ENCODE measurements around the gene NMT1.

Gene NMT1

GRCh38 chr17:45150911-45151809 is 90.0 kb downstream of the NMT1 start:
- no peak for DNase-seq (ENCODE audit: low read depth in 2 of 2)

- DNase-seq (ENCODE audit: low read depth in 2 of 2): no peak
These were observed 93.9 kb downstream of the NMT1 start for GRCh38 chr17:45155029-45155428.

- DNase-seq (ENCODE audit: low read depth in 2 of 2): no peak
These were observed 94.4 kb downstream of the NMT1 start for GRCh38 chr17:45155483-45155882.

- DNase-seq (ENCODE audit: low read depth in 2 of 2): no peak
These were observed 95.1 kb downstream of the NMT1 start for GRCh38 chr17:45156242-45156641.

All from stimulated activated CD4-positive, alpha-beta T cell treated with anti-CD3 and anti-CD28 coated beads, Interleukin-12 subunit alpha, Interleukin-12 subunit beta, amount 100 ng/mL, for 24 hours (primary cell).